ENCODE measurements around the gene SSR1. TPM values are rescaled to one million over a fixed set of nuclear protein-coding genes. Genes with fewer than 3 reads are reported as not detected.
"Not testable (repeated sequence)": the region's sequence is repeated elsewhere in the genome, so short reads cannot be mapped to it uniquely, and the experiment has no call there.

Gene SSR1
- total RNA-seq, 1 donor from 2014 or later: 96.6 TPM

GRCh38 chr6:7323074-7323473, 10.1 kb upstream of the SSR1 start:
- H3K4me2 ChIP-seq: no peak overlapping the region
- no peaks in the 10 kb centered on the region for H3K9me3 ChIP-seq (ENCODE audit: low read depth)
- H3K79me2 ChIP-seq (ENCODE audit: low read depth): no peaks in the 10 kb centered on the region
- Mint-ChIP-seq H3K27me3 (ENCODE audit: insufficient read depth, low read depth) (peaks cover 3% of the 10 kb centered on the region), H3K36me3 (no peaks in the 10 kb centered on the region), H3K4me3 (no peak overlapping the region), H3K9me3 (no peaks in the 10 kb centered on the region), H3K4me1 (no peaks in the 10 kb centered on the region), H3K27ac (no peak overlapping the region)
- H3F3A ChIP-seq (ENCODE audit: low read depth): no peaks in the 10 kb centered on the region
- no peaks in the 10 kb centered on the region for H3K36me3 ChIP-seq
- H3K4me1 ChIP-seq: no peaks in the 10 kb centered on the region
- H4K20me1 ChIP-seq (ENCODE audit: low read depth): no peaks in the 10 kb centered on the region
- H2AFZ ChIP-seq (replicated peaks): no peak overlapping the region
- TF ChIP-seq CTCF (IDR thresholded peaks at IDR 0.05): no peak
- no peak for TF ChIP-seq EZH2phosphoT487 (IDR thresholded peaks at IDR 0.05)
- no peak for TF ChIP-seq EZH2 (IDR thresholded peaks at IDR 0.05)
- H3K9ac ChIP-seq: no peak overlapping the region
- no peaks in the 10 kb centered on the region for H3K27me3 ChIP-seq
- no peak overlapping the region for H3K27ac ChIP-seq
- no peak overlapping the region for H3K4me3 ChIP-seq
- no peak for DNase-seq (ENCODE audit: low spot score)

- H3K79me2 ChIP-seq (ENCODE audit: low read depth); H3K9ac ChIP-seq; H3K27me3 Mint-ChIP-seq (ENCODE audit: insufficient read depth, low read depth); H3K9me3 Mint-ChIP-seq; H3K27me3 ChIP-seq; H3K4me1 ChIP-seq; H3K27ac Mint-ChIP-seq; H3F3A ChIP-seq (ENCODE audit: low read depth); H3K36me3 Mint-ChIP-seq; H3K4me3 ChIP-seq; H2AFZ ChIP-seq (replicated peaks); DNase-seq (ENCODE audit: low spot score); H4K20me1 ChIP-seq (ENCODE audit: low read depth); H3K9me3 ChIP-seq (ENCODE audit: low read depth); H3K4me3 Mint-ChIP-seq; H3K4me1 Mint-ChIP-seq; H3K36me3 ChIP-seq; H3K4me2 ChIP-seq; H3K27ac ChIP-seq: not testable (repeated sequence)
Observed at GRCh38 chr6:7321866-7322265, 8.9 kb upstream of the SSR1 start.

DNA sequence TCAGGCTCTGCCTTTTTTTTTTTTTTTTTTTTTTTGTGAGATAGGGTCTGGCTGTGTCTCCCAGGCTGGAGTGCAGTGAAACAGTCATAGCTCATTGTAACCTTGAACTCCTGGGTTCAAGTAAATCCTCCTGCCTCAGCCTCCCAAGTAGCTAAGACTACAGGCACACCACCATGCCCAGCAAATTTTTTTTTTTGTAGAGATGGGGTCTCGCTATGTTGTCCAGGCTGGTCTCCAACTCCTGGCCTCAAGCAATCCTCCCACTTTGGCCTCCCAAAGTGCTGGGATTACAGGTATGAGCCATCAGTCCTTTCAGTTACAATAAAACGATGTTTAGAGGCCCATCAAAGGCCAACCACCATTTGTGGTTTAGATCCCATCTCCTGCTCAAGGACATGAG, 6.4 kb upstream of the SSR1 start:
- H3K9ac ChIP-seq; H3K4me3 Mint-ChIP-seq; H3K27me3 ChIP-seq; H3K4me1 ChIP-seq; H3K36me3 ChIP-seq; H4K20me1 ChIP-seq (ENCODE audit: low read depth); DNase-seq (ENCODE audit: low spot score); H3K4me1 Mint-ChIP-seq; H3K79me2 ChIP-seq (ENCODE audit: low read depth); H3K27ac Mint-ChIP-seq; H3K4me2 ChIP-seq; H3K27me3 Mint-ChIP-seq (ENCODE audit: insufficient read depth, low read depth); H3K36me3 Mint-ChIP-seq; H2AFZ ChIP-seq (replicated peaks); H3K4me3 ChIP-seq; H3K9me3 ChIP-seq (ENCODE audit: low read depth); H3K27ac ChIP-seq; H3F3A ChIP-seq (ENCODE audit: low read depth); H3K9me3 Mint-ChIP-seq: not testable (repeated sequence)

DNA sequence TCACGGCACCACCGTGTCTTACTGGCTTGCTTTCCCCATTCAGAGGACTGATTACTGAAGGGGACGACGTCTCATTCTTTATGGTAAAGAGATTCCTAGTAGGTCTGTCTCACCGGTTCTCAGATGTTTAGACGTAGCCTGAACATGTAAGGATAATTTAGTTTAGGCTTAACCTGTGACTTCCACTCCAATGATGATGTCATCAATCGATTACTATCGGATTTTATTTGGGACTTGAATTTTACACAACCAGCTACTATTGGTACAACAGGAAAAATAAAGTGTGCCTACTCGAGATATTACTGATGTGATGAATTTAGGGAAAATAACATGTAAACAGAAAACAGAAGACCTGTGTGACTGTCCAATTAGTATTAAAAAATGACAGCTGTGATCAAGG, 4.5 kb upstream of the SSR1 start:
- H3K27ac Mint-ChIP-seq: no peak overlapping the region
- H3K9ac ChIP-seq: no peak overlapping the region

More for the DNA sequence above, 4.5 kb upstream of the SSR1 start:
- Histone ChIP-seq H3K27ac (no peak overlapping the region), H3K4me1 (no peaks in the 10 kb centered on the region), H4K20me1 (ENCODE audit: low read depth) (no peaks in the 10 kb centered on the region), H3K4me2 (no peak overlapping the region), H2AFZ (replicated peaks) (no peak overlapping the region), H3K79me2 (ENCODE audit: low read depth) (peaks cover under 1% of the 10 kb centered on the region), H3K27me3 (no peaks in the 10 kb centered on the region), H3K36me3 (no peaks in the 10 kb centered on the region), H3F3A (ENCODE audit: low read depth) (peaks cover 4% of the 10 kb centered on the region), H3K4me3 (no peak overlapping the region), H3K9me3 (ENCODE audit: low read depth) (no peaks in the 10 kb centered on the region)
- no peaks in the 10 kb centered on the region for H3K9me3 Mint-ChIP-seq
- H3K27me3 Mint-ChIP-seq (ENCODE audit: insufficient read depth, low read depth): peaks cover 7% of the 10 kb centered on the region
- no peaks in the 10 kb centered on the region for H3K36me3 Mint-ChIP-seq
- no peak overlapping the region for H3K4me3 Mint-ChIP-seq
- no peak for DNase-seq (ENCODE audit: low spot score)
- peaks cover 3% of the 10 kb centered on the region for H3K4me1 Mint-ChIP-seq
- no peak for TF ChIP-seq CTCF (IDR thresholded peaks at IDR 0.05)
